ENCODE results near the gene CALM3. TPM values are rescaled to one million over a fixed set of nuclear protein-coding genes. Genes with fewer than 3 reads are reported as not detected.

CALM3 gene
- total and polyA plus RNA-seq, 3 experiments from 2014 or later, result 168 to 493 (median 465) TPM

- Histone ChIP-seq H3K27me3 (ENCODE audit: insufficient read depth, low read length, poor library complexity, severe bottlenecking) (no peaks in the 10 kb centered on the region), H3K36me3 (ENCODE audit: insufficient read depth, low read length) (peaks cover 23% of the 10 kb centered on the region), H3K9me3 (ENCODE audit: low read length) (no peaks in the 10 kb centered on the region), H3K4me3 (ENCODE audit: low read length) (peak overlapping the region; percentile 99), H3K27ac (ENCODE audit: low read depth, low read length) (peak overlapping the region; percentile 90), H3K4me1 (ENCODE audit: insufficient read depth, low read length) (peaks cover 26% of the 10 kb centered on the region)
- peaks cover 0 to 7% of the 10 kb centered on the region in 2 donors for H3K27me3 Mint-ChIP-seq
- peak in 3 of 5 donors; percentile 12 to 26 (median 15) for DNase-seq
- ChIA-PET CTCF (interaction anchor here (1.9 to 4.3 kb wide), 2 partner anchors 10 to 59 kb away, joined by 7 to 64 read pairs; partner anchors contain the start of gene DACT3), POLR2A (interaction anchor here (0.6 to 4.2 kb wide), 4 partner anchors 8 to 197 kb away, joined by 3 to 52 read pairs (median 11); partner anchors contain the start of gene DACT3)
- H3K4me1 Mint-ChIP-seq, result peaks cover 33 to 48% (median 42%) of the 10 kb centered on the region in 3 donors
- peak overlapping the region; percentile 94 to 100 (median 99) for H3K4me3 Mint-ChIP-seq
- H3K27ac Mint-ChIP-seq, result peak overlapping the region; percentile 92 to 100 (median 96)
- H3K9me3 Mint-ChIP-seq, result peaks cover 2 to 14% (median 11%) of the 10 kb centered on the region in 5 donors
- H3K36me3 Mint-ChIP-seq, result peaks cover 10 to 40% (median 11%) of the 10 kb centered on the region in 3 donors
Observed at GRCh38 chr19:46602392-46603194, 1.5 kb downstream of the CALM3 start.

- DNase-seq, result no peak
- Histone ChIP-seq H3K36me3 (ENCODE audit: insufficient read depth, low read length) (peaks cover 29% of the 10 kb centered on the region), H3K4me3 (ENCODE audit: low read length) (peak overlapping the region; percentile 99), H3K9me3 (ENCODE audit: low read length) (no peaks in the 10 kb centered on the region), H3K27me3 (ENCODE audit: insufficient read depth, low read length, poor library complexity, severe bottlenecking) (no peaks in the 10 kb centered on the region), H3K27ac (ENCODE audit: low read depth, low read length) (peak overlapping the region; percentile 90), H3K4me1 (ENCODE audit: insufficient read depth, low read length) (peaks cover 26% of the 10 kb centered on the region)
- Mint-ChIP-seq H3K27ac (peak overlapping the region; percentile 92 to 100 (median 96)), H3K4me3 (peak overlapping the region; percentile 94 to 100 (median 99)), H3K27me3 (peaks cover 0 to 7% of the 10 kb centered on the region in 2 donors), H3K9me3 (peaks cover 2 to 10% (median 8%) of the 10 kb centered on the region in 5 donors), H3K4me1 (peaks cover 36 to 48% (median 48%) of the 10 kb centered on the region in 3 donors), H3K36me3 (peaks cover 11 to 46% (median 13%) of the 10 kb centered on the region in 3 donors)
- CTCF ChIA-PET, result interaction anchor here (4.3 kb wide), 1 partner anchor 9 kb away, joined by 64 read pairs; no protein-coding TSS in a partner anchor
- POLR2A ChIA-PET, result interaction anchor here (0.7 to 4.2 kb wide), 2 partner anchors 8 to 198 kb away, joined by 3 to 52 read pairs; no protein-coding TSS in a partner anchor
Observed at GRCh38 chr19:46603195-46603637, 2.1 kb downstream of the CALM3 start.

- H3K27ac Mint-ChIP-seq, result peak overlapping the region in 7 of 8 donors; percentile 92 to 100 (median 96)
- DNase-seq, result no peak
- H3K36me3 Mint-ChIP-seq, result peaks cover 6 to 51% (median 11%) of the 10 kb centered on the region in 3 donors
- Histone ChIP-seq H3K27me3 (ENCODE audit: insufficient read depth, low read length, poor library complexity, severe bottlenecking) (no peaks in the 10 kb centered on the region), H3K4me3 (ENCODE audit: low read length) (no peak overlapping the region), H3K4me1 (ENCODE audit: insufficient read depth, low read length) (peaks cover 26% of the 10 kb centered on the region), H3K27ac (ENCODE audit: low read depth, low read length) (no peak overlapping the region), H3K36me3 (ENCODE audit: insufficient read depth, low read length) (peaks cover 35% of the 10 kb centered on the region), H3K9me3 (ENCODE audit: low read length) (no peaks in the 10 kb centered on the region)
- ChIA-PET POLR2A (interaction anchor here (4.2 kb wide), 1 partner anchor 7 kb away, joined by 52 read pairs; no protein-coding TSS in a partner anchor), CTCF (interaction anchor here (2.1 to 4.3 kb wide), 2 partner anchors 8 to 10 kb away, joined by 5 to 64 read pairs; no protein-coding TSS in a partner anchor)
- H3K27me3 Mint-ChIP-seq, result peaks cover 0 to 7% of the 10 kb centered on the region in 2 donors
- H3K4me1 Mint-ChIP-seq, result peaks cover 37 to 48% (median 48%) of the 10 kb centered on the region in 3 donors
- H3K4me3 Mint-ChIP-seq, result peak overlapping the region; percentile 94 to 100 (median 99)
- H3K9me3 Mint-ChIP-seq, result peaks cover 0 to 5% (median 2%) of the 10 kb centered on the region in 5 donors
Observed at GRCh38 chr19:46603752-46604231, 2.7 kb downstream of the CALM3 start.

GRCh38 chr19:46604781-46605355, 3.7 kb downstream of the CALM3 start:
- H3K4me1 Mint-ChIP-seq, result peaks cover 40 to 56% (median 48%) of the 10 kb centered on the region in 3 donors
- H3K4me1 ChIP-seq (ENCODE audit: insufficient read depth, low read length), result peaks cover 33% of the 10 kb centered on the region
- POLR2A ChIA-PET, result no interaction called here
- H3K36me3 Mint-ChIP-seq, result peaks cover 3 to 62% (median 15%) of the 10 kb centered on the region in 3 donors
- H3K4me3 Mint-ChIP-seq, result peak overlapping the region in 3 of 7 donors; percentile 36 to 55 (median 37)
- peaks cover 0 to 2% (median 0%) of the 10 kb centered on the region in 5 donors for H3K9me3 Mint-ChIP-seq
- no peak for DNase-seq
- CTCF ChIA-PET, result interaction anchor here (2.1 kb wide), 1 partner anchor 9 kb away, joined by 5 read pairs; no protein-coding TSS in a partner anchor
- H3K27ac ChIP-seq (ENCODE audit: low read depth, low read length), result no peak overlapping the region
- peaks cover 0 to 6% of the 10 kb centered on the region in 2 donors for H3K27me3 Mint-ChIP-seq
- no peaks in the 10 kb centered on the region for H3K9me3 ChIP-seq (ENCODE audit: low read length)
- H3K36me3 ChIP-seq (ENCODE audit: insufficient read depth, low read length), result peaks cover 43% of the 10 kb centered on the region
- no peak overlapping the region for H3K4me3 ChIP-seq (ENCODE audit: low read length)
- peak overlapping the region in 3 of 8 donors; percentile 67 to 87 (median 77) for H3K27ac Mint-ChIP-seq
- no peaks in the 10 kb centered on the region for H3K27me3 ChIP-seq (ENCODE audit: insufficient read depth, low read length, poor library complexity, severe bottlenecking)

- CTCF ChIA-PET, result interaction anchor here (1.2 to 2.1 kb wide), 2 partner anchors 9 to 10 kb away, joined by 3 to 5 read pairs; no protein-coding TSS in a partner anchor
- Mint-ChIP-seq H3K4me1 (peaks cover 36 to 56% (median 48%) of the 10 kb centered on the region in 3 donors), H3K36me3 (peaks cover 3 to 66% (median 15%) of the 10 kb centered on the region in 3 donors)
Observed at GRCh38 chr19:46605356-46605821, 4.3 kb downstream of the CALM3 start.

GRCh38 chr19:46606019-46606418, 4.9 kb downstream of the CALM3 start:
- no peaks in the 10 kb centered on the region for H3K27me3 ChIP-seq (ENCODE audit: insufficient read depth, low read length, poor library complexity, severe bottlenecking)
- Mint-ChIP-seq H3K27me3 (peaks cover 0 to 1% of the 10 kb centered on the region in 2 donors), H3K9me3 (no peaks in the 10 kb centered on the region), H3K27ac (peak overlapping the region in 2 of 8 donors; percentile 48 to 80), H3K36me3 (peaks cover 3 to 67% (median 15%) of the 10 kb centered on the region in 3 donors), H3K4me1 (peaks cover 42 to 57% (median 52%) of the 10 kb centered on the region in 3 donors), H3K4me3 (peak overlapping the region in 2 of 7 donors; percentile 27 to 63)
- no peaks in the 10 kb centered on the region for H3K9me3 ChIP-seq (ENCODE audit: low read length)
- H3K4me1 ChIP-seq (ENCODE audit: insufficient read depth, low read length), result peaks cover 39% of the 10 kb centered on the region
- no peak overlapping the region for H3K27ac ChIP-seq (ENCODE audit: low read depth, low read length)
- no peak overlapping the region for H3K4me3 ChIP-seq (ENCODE audit: low read length)
- POLR2A ChIA-PET, result no interaction called here
- DNase-seq, result no peak
- CTCF ChIA-PET, result interaction anchor here (1.2 to 2.1 kb wide), 2 partner anchors 8 to 10 kb away, joined by 3 to 5 read pairs; no protein-coding TSS in a partner anchor
- peaks cover 43% of the 10 kb centered on the region for H3K36me3 ChIP-seq (ENCODE audit: insufficient read depth, low read length)

More at GRCh38 chr19:46605356-46605821, 4.3 kb downstream of the CALM3 start:
- Histone ChIP-seq H3K9me3 (ENCODE audit: low read length) (no peaks in the 10 kb centered on the region), H3K4me3 (ENCODE audit: low read length) (no peak overlapping the region), H3K4me1 (ENCODE audit: insufficient read depth, low read length) (peaks cover 32% of the 10 kb centered on the region), H3K36me3 (ENCODE audit: insufficient read depth, low read length) (peaks cover 43% of the 10 kb centered on the region), H3K27ac (ENCODE audit: low read depth, low read length) (no peak overlapping the region), H3K27me3 (ENCODE audit: insufficient read depth, low read length, poor library complexity, severe bottlenecking) (no peaks in the 10 kb centered on the region)
- POLR2A ChIA-PET, result no interaction called here
- peaks cover 0 to 5% of the 10 kb centered on the region in 2 donors for H3K27me3 Mint-ChIP-seq
- peak overlapping the region in 4 of 8 donors; percentile 40 to 67 (median 56) for H3K27ac Mint-ChIP-seq
- peaks cover 0 to 2% (median 0%) of the 10 kb centered on the region in 5 donors for H3K9me3 Mint-ChIP-seq
- DNase-seq, result no peak
- H3K4me3 Mint-ChIP-seq, result peak overlapping the region in 2 of 7 donors; percentile 36 to 58

Data from CD8-positive, alpha-beta memory T cell (primary cell).